Panc1 (cell line): ENCODE measurements around the gene ANTXR1. TPM values are rescaled to one million over a fixed set of nuclear protein-coding genes. Genes with fewer than 3 reads are reported as not detected.

Source experiments
- ATAC-seq: fragments of 200-7000 bp; cut with Tn5 transposase; 2 replicates; pipeline ENCODE4 v1.9.1; 2020; ENCODE audit warnings: mild to moderate bottlenecking, moderate library complexity
- BruUV-seq: library from RNA; stranded (reverse); fragments of 400-500 nt; replicated peaks from 2 replicates; lab custom pipeline; 2021; lab: Mats Ljungman, UMichigan
- CTCF ChIA-PET: fragments of 300-600 bp; sonication (Branson Sonifier 250); formaldehyde crosslinking; loops from one replicate; lab custom pipeline; 2022; ENCODE audit warnings: antibody characterized with exemption; lab: Charles Lee
- POLR2A ChIA-PET: fragments of 300-600 bp; sonication (Branson Sonifier 250); formaldehyde crosslinking; loops from one replicate; lab custom pipeline; 2022; ENCODE audit warnings: antibody characterized with exemption; lab: Charles Lee
- DNase-seq: peaks from one replicate; pipeline ENCODE4 v3.0.0-alpha.2; 2010; ENCODE audit warnings: low read depth, low spot score
- H3K27ac ChIP-seq: 2 replicates; pipeline ENCODE4 v1.5.1; 2011; ENCODE audit warnings: mild to moderate bottlenecking, low read length, inconsistent platforms
- H3K27me3 ChIP-seq: fragments of 200-500 bp; sonication (Bioruptor generic); 2 replicates; pipeline ENCODE4 v1.6.0; 2014; ENCODE audit warnings: low read length, inconsistent platforms; ENCODE audit not compliant: control insufficient read depth, insufficient read depth
- H3K36me3 ChIP-seq: fragments of 200-500 bp; sonication (Bioruptor generic); 2 replicates; pipeline ENCODE4 v1.5.1; 2014; ENCODE audit warnings: inconsistent platforms, mild to moderate bottlenecking, low read length, moderate library complexity; ENCODE audit not compliant: control insufficient read depth, insufficient read depth
- H3K4me1 ChIP-seq: 2 replicates; pipeline ENCODE4 v1.5.1; 2011; ENCODE audit warnings: inconsistent platforms, mild to moderate bottlenecking, low read length, moderate library complexity; ENCODE audit not compliant: control insufficient read depth, insufficient read depth
- H3K4me3 ChIP-seq, 2 experiments: 2 replicates each; pipeline ENCODE4 v1.5.1; 2011 to 2012; ENCODE audit warnings: low read depth in 2 of 2, low read length in 2 of 2, mild to moderate bottlenecking in 2 of 2, inconsistent platforms in 1 of 2, moderate library complexity in 1 of 2
- H3K9me3 ChIP-seq: fragments of 200-500 bp; sonication (Bioruptor generic); 2 replicates; pipeline ENCODE4 v1.5.1; 2014; ENCODE audit warnings: low read depth, mild to moderate bottlenecking, inconsistent platforms, low read length, moderate library complexity; ENCODE audit not compliant: control insufficient read depth, insufficient read depth
- POLR2AphosphoS5 ChIP-seq: IDR thresholded peaks from 2 replicates; pipeline ENCODE4 v1.6.1; 2012; ENCODE audit warnings: mild to moderate bottlenecking, low read depth, low read length, moderate library complexity
- SIN3A ChIP-seq: IDR thresholded peaks from 2 replicates; pipeline ENCODE4 v1.6.1; 2012; ENCODE audit warnings: low read depth, mild to moderate bottlenecking, low read length, moderate library complexity, borderline replicate concordance; ENCODE audit not compliant: insufficient read depth
- TCF7L2 ChIP-seq: IDR thresholded peaks from 2 replicates; pipeline ENCODE4 v1.6.1; 2011; ENCODE audit warnings: mild to moderate bottlenecking, low read depth, low read length, inconsistent platforms
- in situ Hi-C: cut with HindIII; loops from 2 replicates; pipeline ENCODE4 v1.10.0; 2016; ENCODE audit warnings: low sequenced_read_pairs, low pct_unique_long_range_greater_than_20kb
- intact Hi-C: fragments of 100-400 bp; cut with micrococcal nuclease; formaldehyde crosslinking; loops from one replicate; pipeline ENCODE4 v1.10.0; 2022; ENCODE audit not compliant: unreplicated experiment
- total RNA-seq: library from RNA; stranded (reverse); gene quantifications from one replicate; pipeline ENCODE4 v1.2.1, GENCODE V29; 2021; ENCODE audit not compliant: unreplicated experiment
- TF ChIP-seq, protein P1 (sequence below), 2 experiments: IDR thresholded peaks; 2 replicates each; pipeline ENCODE4 v1.6.1; 2011 to 2012; ENCODE audit warnings: low read depth in 2 of 2, control low read depth in 1 of 2, low read length in 1 of 2, mild to moderate bottlenecking in 1 of 2, moderate library complexity in 1 of 2; ENCODE audit not compliant: insufficient read depth in 1 of 2
- TF ChIP-seq, protein P2 (sequence below): fragments of 450-650 bp; IDR thresholded peaks from 2 replicates; pipeline ENCODE4 v1.5.1; 2017; ENCODE audit warnings: mild to moderate bottlenecking

The ANTXR1 gene
- total RNA-seq, 1 experiment from 2014 or later, result 132 TPM

DNA sequence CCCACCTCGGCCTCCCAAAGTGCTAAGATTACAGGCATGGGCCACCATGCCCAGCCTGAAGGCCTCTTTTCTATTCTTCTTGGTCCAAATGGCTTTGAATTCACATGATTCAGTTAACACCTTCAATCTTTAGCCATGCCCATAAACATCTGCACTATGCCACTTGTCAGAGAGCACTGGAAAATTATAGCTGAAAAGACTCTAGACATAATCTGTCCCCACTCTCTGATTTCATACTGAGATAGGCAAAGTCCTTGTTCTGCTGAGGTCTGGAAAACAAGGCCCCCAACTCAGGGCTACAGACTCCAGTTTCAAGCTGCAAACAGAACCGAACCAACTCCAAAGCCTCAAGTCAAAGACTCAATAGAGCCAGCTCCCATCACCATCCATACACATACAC is 170.7 kb downstream of the ANTXR1 start:
- no peak overlapping the region for H3K4me3 ChIP-seq
- POLR2A ChIA-PET, result interaction anchor here (0.5 kb wide), 1 partner anchor 10 kb away, joined by 3 read pairs; no protein-coding TSS in a partner anchor
- peak overlapping the region; percentile 20; the same call in 1 of the 2 replicates for H3K27ac ChIP-seq
- DNase-seq (no peak), ATAC-seq (no peak)
- CTCF ChIA-PET, result no interaction called here
- H3K9me3 ChIP-seq, result no peaks in the 10 kb centered on the region
- intact Hi-C loops, result no loop called here
- peaks cover 7% of the 10 kb centered on the region; the same call in 1 of the 2 replicates for H3K36me3 ChIP-seq
- TF ChIP-seq, protein P1, sequence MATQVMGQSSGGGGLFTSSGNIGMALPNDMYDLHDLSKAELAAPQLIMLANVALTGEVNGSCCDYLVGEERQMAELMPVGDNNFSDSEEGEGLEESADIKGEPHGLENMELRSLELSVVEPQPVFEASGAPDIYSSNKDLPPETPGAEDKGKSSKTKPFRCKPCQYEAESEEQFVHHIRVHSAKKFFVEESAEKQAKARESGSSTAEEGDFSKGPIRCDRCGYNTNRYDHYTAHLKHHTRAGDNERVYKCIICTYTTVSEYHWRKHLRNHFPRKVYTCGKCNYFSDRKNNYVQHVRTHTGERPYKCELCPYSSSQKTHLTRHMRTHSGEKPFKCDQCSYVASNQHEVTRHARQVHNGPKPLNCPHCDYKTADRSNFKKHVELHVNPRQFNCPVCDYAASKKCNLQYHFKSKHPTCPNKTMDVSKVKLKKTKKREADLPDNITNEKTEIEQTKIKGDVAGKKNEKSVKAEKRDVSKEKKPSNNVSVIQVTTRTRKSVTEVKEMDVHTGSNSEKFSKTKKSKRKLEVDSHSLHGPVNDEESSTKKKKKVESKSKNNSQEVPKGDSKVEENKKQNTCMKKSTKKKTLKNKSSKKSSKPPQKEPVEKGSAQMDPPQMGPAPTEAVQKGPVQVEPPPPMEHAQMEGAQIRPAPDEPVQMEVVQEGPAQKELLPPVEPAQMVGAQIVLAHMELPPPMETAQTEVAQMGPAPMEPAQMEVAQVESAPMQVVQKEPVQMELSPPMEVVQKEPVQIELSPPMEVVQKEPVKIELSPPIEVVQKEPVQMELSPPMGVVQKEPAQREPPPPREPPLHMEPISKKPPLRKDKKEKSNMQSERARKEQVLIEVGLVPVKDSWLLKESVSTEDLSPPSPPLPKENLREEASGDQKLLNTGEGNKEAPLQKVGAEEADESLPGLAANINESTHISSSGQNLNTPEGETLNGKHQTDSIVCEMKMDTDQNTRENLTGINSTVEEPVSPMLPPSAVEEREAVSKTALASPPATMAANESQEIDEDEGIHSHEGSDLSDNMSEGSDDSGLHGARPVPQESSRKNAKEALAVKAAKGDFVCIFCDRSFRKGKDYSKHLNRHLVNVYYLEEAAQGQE (IDR thresholded peaks at IDR 0.05; ENCODE audit: insufficient read depth in 1 of 2, low read depth in 2 of 2, low read length in 1 of 2), result no peak
- TF ChIP-seq, protein P2, sequence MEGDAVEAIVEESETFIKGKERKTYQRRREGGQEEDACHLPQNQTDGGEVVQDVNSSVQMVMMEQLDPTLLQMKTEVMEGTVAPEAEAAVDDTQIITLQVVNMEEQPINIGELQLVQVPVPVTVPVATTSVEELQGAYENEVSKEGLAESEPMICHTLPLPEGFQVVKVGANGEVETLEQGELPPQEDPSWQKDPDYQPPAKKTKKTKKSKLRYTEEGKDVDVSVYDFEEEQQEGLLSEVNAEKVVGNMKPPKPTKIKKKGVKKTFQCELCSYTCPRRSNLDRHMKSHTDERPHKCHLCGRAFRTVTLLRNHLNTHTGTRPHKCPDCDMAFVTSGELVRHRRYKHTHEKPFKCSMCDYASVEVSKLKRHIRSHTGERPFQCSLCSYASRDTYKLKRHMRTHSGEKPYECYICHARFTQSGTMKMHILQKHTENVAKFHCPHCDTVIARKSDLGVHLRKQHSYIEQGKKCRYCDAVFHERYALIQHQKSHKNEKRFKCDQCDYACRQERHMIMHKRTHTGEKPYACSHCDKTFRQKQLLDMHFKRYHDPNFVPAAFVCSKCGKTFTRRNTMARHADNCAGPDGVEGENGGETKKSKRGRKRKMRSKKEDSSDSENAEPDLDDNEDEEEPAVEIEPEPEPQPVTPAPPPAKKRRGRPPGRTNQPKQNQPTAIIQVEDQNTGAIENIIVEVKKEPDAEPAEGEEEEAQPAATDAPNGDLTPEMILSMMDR, result no peak
- no peak for TF ChIP-seq TCF7L2
- TF ChIP-seq SIN3A, result no peak
- no peak for TF ChIP-seq POLR2AphosphoS5
- in situ Hi-C loops, result no loop called here
- no TSS peak for BruUV-seq
- H3K27me3 ChIP-seq, result no peaks in the 10 kb centered on the region
- peaks cover 12% of the 10 kb centered on the region for H3K4me1 ChIP-seq

DNA sequence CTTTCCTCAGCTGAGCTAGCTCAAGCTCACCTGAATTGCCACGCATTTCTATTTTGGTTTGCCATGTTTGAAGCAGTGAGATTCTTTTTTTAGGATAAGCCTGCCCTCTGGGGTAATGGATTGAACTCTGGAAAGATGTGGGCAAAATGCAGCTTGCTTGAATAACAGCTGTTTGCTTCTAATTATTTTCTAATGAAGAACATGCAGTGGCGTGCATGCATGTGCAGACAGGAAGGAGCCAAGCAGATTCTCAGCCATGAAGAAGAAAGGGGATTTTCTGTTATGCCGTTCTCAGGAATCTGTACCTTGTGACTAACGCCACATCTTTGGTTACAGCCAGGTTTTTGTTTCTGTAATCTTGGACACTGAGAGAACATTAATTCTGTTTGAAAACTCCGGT is 171.2 kb downstream of the ANTXR1 start:
- peak overlapping the region; percentile 67 for H3K27ac ChIP-seq
- H3K9me3 ChIP-seq, result no peaks in the 10 kb centered on the region
- CTCF ChIA-PET, result no interaction called here

More for the DNA sequence above, 171.2 kb downstream of the ANTXR1 start:
- in situ Hi-C loops (no loop called here), intact Hi-C loops (no loop called here)
- no peak for DNase-seq
- no peak overlapping the region for H3K4me3 ChIP-seq
- H3K27me3 ChIP-seq, result no peaks in the 10 kb centered on the region
- TF ChIP-seq, protein P2, result no peak
- TF ChIP-seq, protein P1 (IDR thresholded peaks at IDR 0.05; ENCODE audit: insufficient read depth in 1 of 2, low read depth in 2 of 2, low read length in 1 of 2), result no peak
- TF ChIP-seq TCF7L2, result no peak
- no peak for TF ChIP-seq POLR2AphosphoS5
- no peak for TF ChIP-seq SIN3A
- H3K4me1 ChIP-seq, result peaks cover 12% of the 10 kb centered on the region
- BruUV-seq, result no TSS peak
- H3K36me3 ChIP-seq, result peaks cover 7% of the 10 kb centered on the region; the same call in 1 of the 2 replicates
- ATAC-seq, result no peak
- POLR2A ChIA-PET, result interaction anchor here (0.5 kb wide), 1 partner anchor 11 kb away, joined by 3 read pairs; no protein-coding TSS in a partner anchor
